ENCODE measurements around the gene ARAP2.

DNA sequence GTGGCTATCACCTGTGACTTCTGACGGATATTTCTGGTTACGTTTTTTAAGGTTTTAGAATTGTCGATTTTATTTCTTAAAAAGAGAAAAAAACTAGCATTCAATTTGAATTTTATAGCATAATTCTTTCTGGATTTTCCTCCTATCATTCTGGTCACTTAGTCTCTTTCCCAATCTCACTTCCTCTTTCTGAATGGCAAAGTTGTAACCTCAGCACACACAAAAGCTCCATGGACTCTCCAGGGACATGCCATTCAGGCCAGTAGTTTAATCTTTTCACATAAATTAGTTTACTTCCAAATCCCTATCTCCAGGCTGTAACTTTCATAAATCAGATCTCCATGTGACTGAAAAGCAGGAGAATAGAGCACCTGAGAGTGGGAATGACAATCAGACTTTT lies 110.7 kb downstream of the ARAP2 start:
- TF ChIP-seq CTCF (IDR thresholded peaks at IDR 0.05) (no peak), POLR2AphosphoS5 (IDR thresholded peaks at IDR 0.05) (no peak), EP300 (IDR thresholded peaks at IDR 0.05) (no peak)
